ENCODE measurements around the gene LHFPL2.

LHFPL2 gene

DNA sequence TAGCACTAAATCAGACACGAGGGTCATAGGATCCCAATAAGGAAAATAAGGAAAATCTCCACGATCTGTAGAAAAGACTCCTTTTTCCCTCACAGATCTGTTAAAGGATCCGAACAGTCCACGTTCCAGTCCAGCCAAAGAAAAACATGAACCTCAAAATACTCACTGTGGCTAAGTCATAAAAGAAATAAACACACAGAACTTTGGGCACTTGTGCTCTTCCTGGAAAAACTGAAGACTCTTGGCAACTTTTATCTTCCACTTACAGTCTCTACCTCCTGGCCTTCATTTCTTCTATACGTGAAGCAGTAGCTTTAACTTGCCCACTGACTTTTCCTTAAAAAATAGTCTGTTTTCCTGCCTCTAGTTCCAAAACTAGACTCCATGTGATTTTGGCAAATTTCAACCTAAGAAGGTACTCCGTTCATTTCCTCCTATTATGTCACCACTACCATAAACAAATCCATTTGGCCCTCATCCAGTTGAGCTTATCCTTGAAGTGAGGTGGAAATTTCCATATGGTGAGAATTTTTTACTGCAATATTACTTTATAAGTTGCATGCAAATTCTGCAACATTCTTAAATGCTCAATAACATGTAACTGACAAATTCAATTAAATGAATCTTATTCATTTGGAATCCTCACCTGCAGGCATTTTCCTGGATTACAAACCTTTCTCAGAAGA is 5.3 kb upstream of the LHFPL2 start:
- Histone ChIP-seq H3K4me3 (ENCODE audit: low read depth, low read length) (no peak overlapping the region), H3K4me2 (ENCODE audit: low read length) (no peak overlapping the region), H3K79me2 (no peaks in the 10 kb centered on the region), H3K9ac (no peak overlapping the region), H3K36me3 (ENCODE audit: control insufficient read depth, insufficient read depth, low read length) (no peaks in the 10 kb centered on the region), H2AFZ (no peak overlapping the region), H3K27me3 (ENCODE audit: control insufficient read depth, insufficient read depth, low read length) (no peaks in the 10 kb centered on the region), H3K4me1 (no peaks in the 10 kb centered on the region), H3K9me3 (ENCODE audit: control insufficient read depth, low read length) (no peaks in the 10 kb centered on the region), H3K27ac (no peak overlapping the region)
- TF ChIP-seq, protein P1, sequence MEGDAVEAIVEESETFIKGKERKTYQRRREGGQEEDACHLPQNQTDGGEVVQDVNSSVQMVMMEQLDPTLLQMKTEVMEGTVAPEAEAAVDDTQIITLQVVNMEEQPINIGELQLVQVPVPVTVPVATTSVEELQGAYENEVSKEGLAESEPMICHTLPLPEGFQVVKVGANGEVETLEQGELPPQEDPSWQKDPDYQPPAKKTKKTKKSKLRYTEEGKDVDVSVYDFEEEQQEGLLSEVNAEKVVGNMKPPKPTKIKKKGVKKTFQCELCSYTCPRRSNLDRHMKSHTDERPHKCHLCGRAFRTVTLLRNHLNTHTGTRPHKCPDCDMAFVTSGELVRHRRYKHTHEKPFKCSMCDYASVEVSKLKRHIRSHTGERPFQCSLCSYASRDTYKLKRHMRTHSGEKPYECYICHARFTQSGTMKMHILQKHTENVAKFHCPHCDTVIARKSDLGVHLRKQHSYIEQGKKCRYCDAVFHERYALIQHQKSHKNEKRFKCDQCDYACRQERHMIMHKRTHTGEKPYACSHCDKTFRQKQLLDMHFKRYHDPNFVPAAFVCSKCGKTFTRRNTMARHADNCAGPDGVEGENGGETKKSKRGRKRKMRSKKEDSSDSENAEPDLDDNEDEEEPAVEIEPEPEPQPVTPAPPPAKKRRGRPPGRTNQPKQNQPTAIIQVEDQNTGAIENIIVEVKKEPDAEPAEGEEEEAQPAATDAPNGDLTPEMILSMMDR (IDR thresholded peaks at IDR 0.05) = no peak

DNA sequence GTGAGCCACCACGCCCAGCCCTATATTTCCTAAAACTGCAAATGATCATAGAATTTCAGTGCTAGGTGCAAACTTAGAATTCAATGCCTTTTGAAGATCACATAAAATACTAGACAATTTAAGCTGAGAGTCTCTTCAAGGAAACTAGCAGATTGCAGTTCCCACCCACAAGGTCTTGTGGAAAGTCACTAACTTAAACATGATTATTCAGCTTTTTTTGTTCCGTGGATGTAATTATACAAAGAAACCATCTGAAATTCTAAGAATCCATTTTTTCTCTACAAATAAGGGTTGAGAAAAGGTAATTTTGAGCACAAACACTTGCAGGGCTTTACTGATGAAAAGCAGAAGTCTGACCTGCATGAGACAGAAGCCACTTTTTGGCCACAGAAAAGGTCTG is 4.5 kb upstream of the LHFPL2 start:
- Histone ChIP-seq H3K9ac (no peak overlapping the region), H3K9me3 (ENCODE audit: control insufficient read depth, low read length) (no peaks in the 10 kb centered on the region), H3K79me2 (no peaks in the 10 kb centered on the region), H3K27ac (no peak overlapping the region), H3K27me3 (ENCODE audit: control insufficient read depth, insufficient read depth, low read length) (no peaks in the 10 kb centered on the region), H3K36me3 (ENCODE audit: control insufficient read depth, insufficient read depth, low read length) (no peaks in the 10 kb centered on the region), H3K4me1 (no peaks in the 10 kb centered on the region), H2AFZ (no peak overlapping the region), H3K4me2 (ENCODE audit: low read length) (no peak overlapping the region), H3K4me3 (ENCODE audit: low read depth, low read length) (no peak overlapping the region)
- TF ChIP-seq, protein P1 (IDR thresholded peaks at IDR 0.05) = no peak

DNA sequence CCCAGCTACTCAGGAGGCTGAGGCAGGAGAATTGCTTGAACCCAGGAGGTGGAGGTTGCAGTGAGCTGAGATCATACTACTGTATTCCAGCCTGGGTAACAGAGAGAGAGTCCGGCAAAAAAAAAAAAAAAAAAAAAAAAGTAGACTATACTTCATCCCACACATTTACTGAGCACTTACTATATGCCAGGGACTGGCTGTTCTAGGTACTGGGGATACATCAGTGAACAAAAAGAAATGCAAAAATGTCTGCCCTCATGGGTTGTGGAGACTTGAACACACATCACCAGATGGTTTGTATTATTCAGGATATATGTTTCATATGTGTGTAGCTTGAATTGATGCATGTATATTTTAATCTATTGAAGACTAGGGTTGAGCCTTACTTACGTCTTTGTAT is 2.9 kb upstream of the LHFPL2 start:
- no peak overlapping the region for H3K27ac ChIP-seq
- H3K9me3 ChIP-seq (ENCODE audit: control insufficient read depth, low read length) = no peaks in the 10 kb centered on the region
- no peak overlapping the region for H3K4me2 ChIP-seq (ENCODE audit: low read length)
- H3K9ac ChIP-seq = no peak overlapping the region
- H3K36me3 ChIP-seq (ENCODE audit: control insufficient read depth, insufficient read depth, low read length) = no peaks in the 10 kb centered on the region
- no peaks in the 10 kb centered on the region for H3K79me2 ChIP-seq
- H2AFZ ChIP-seq = no peak overlapping the region
- H3K4me3 ChIP-seq (ENCODE audit: low read depth, low read length) = no peak overlapping the region
- no peaks in the 10 kb centered on the region for H3K27me3 ChIP-seq (ENCODE audit: control insufficient read depth, insufficient read depth, low read length)
- peaks cover 6% of the 10 kb centered on the region for H3K4me1 ChIP-seq
- TF ChIP-seq, protein P1 (IDR thresholded peaks at IDR 0.05) = no peak

DNA sequence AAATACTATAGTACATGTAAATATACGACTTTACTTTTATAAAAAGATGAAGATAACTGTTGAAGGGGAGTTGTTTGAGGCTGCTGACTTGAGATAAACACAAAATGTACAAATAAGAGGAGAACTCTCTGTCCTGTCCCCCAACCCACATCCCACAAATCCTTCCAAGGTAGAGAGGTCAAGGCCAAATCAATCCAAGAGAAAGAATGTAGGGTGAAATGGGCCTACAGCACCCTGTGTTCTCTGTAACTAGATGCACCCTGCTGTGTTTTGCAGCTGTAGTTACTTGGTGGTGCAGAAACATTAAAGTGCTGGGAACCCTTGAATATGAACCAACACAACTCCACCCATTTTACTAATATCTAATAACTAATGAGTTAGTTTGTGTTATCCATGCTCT is 2.0 kb upstream of the LHFPL2 start:
- Histone ChIP-seq H3K9ac (no peak overlapping the region), H3K79me2 (no peaks in the 10 kb centered on the region), H3K36me3 (ENCODE audit: control insufficient read depth, insufficient read depth, low read length) (no peaks in the 10 kb centered on the region), H3K4me3 (ENCODE audit: low read depth, low read length) (no peak overlapping the region), H3K27ac (no peak overlapping the region), H3K9me3 (ENCODE audit: control insufficient read depth, low read length) (no peaks in the 10 kb centered on the region), H3K4me1 (peaks cover 6% of the 10 kb centered on the region), H3K27me3 (ENCODE audit: control insufficient read depth, insufficient read depth, low read length) (no peaks in the 10 kb centered on the region), H2AFZ (no peak overlapping the region), H3K4me2 (ENCODE audit: low read length) (no peak overlapping the region)
- TF ChIP-seq, protein P1 (IDR thresholded peaks at IDR 0.05) = no peak

DNA sequence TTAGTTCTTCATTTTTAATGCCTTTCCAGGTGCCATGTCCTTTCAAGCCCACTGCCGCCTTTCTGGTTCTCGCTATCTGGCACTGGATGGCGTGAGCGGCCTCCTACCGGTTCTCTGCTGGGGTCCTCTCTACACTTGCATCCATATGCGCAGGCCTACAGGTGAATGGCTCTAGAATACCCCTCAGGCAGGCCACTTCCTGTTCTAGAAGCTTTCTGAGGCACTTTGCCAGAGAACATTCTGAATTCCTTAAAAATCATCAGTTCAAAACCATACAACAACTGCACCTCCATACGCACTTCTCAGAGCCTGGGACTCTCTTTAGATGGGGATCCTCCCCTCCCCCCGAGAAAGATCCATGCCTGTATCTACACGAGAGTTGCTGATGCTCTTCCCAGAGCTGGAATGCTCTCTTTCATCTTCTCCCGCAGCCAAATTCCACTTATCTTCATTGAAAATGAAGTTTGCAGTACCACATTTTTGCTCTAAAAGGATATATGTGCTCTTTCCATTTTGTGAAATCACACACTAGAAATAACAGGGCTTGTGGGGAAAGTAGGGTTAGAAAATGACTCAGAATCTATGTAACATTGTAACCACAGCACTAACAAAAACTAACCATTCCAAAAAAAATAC is 1.4 kb upstream of the LHFPL2 start:
- Histone ChIP-seq H3K9me3 (ENCODE audit: control insufficient read depth, low read length) (no peaks in the 10 kb centered on the region), H3K4me2 (ENCODE audit: low read length) (no peak overlapping the region), H3K27me3 (ENCODE audit: control insufficient read depth, insufficient read depth, low read length) (no peaks in the 10 kb centered on the region), H3K79me2 (no peaks in the 10 kb centered on the region), H2AFZ (no peak overlapping the region), H3K27ac (no peak overlapping the region), H3K4me3 (ENCODE audit: low read depth, low read length) (no peak overlapping the region), H3K36me3 (ENCODE audit: control insufficient read depth, insufficient read depth, low read length) (no peaks in the 10 kb centered on the region), H3K4me1 (peaks cover 6% of the 10 kb centered on the region), H3K9ac (no peak overlapping the region)
- TF ChIP-seq, protein P1 (IDR thresholded peaks at IDR 0.05) = no peak

Measured in parathyroid adenoma (tissue), 2 donors.